K562 (cell line): ENCODE data around the gene OMG. TPM values are rescaled to one million over a fixed set of nuclear protein-coding genes. Genes with fewer than 3 reads are reported as not detected.

Experiments used
- CBFB ChIP-seq: sonication (generic); formaldehyde crosslinking; IDR thresholded peaks from 2 replicates; pipeline ENCODE4 v1.4.0; 2020; ENCODE audit warnings: mild to moderate bottlenecking, missing genetic modification reagents
- CTBP1 ChIP-seq: fragments of 450-650 bp; IDR thresholded peaks from 2 replicates; pipeline ENCODE4 v1.6.1; 2016; ENCODE audit warnings: borderline replicate concordance
- KLF13 ChIP-seq: fragments of 450-650 bp; IDR thresholded peaks from 2 replicates; pipeline ENCODE4 v1.6.1; 2016; ENCODE audit warnings: missing genetic modification characterization, low read depth, mild to moderate bottlenecking, missing compliant biosample characterization, moderate library complexity, borderline replicate concordance
- MAFG ChIP-seq: fragments of 450-650 bp; conservative IDR thresholded peaks from 2 replicates; pipeline ENCODE4 v1.6.1; 2016; ENCODE audit warnings: missing genetic modification characterization, missing compliant biosample characterization
- NCOR1 ChIP-seq: fragments of 450-650 bp; IDR thresholded peaks from 2 replicates; pipeline ENCODE4 v1.6.1; 2016; ENCODE audit warnings: mild to moderate bottlenecking, moderate library complexity
- PRMT5 ChIP-seq: sonication (generic); formaldehyde crosslinking; IDR thresholded peaks from 2 replicates; pipeline ENCODE4 v1.5.0; 2020; ENCODE audit warnings: missing genetic modification reagents
- TEAD4 ChIP-seq, 2 experiments: sonication (generic) in 1 of 2; formaldehyde crosslinking in 1 of 2; IDR thresholded peaks; 2 replicates each; pipeline versions ENCODE4 v1.6.1 to v1.8.0; 2012 to 2022; ENCODE audit warnings: borderline replicate concordance in 1 of 2, inconsistent platforms in 1 of 2, low read length in 1 of 2, mild to moderate bottlenecking in 1 of 2, missing genetic modification reagents in 1 of 2
- ZEB2 ChIP-seq: fragments of 450-650 bp; IDR thresholded peaks from 2 replicates; pipeline ENCODE4 v1.6.1; 2016
- ZNF76 ChIP-seq: fragments of 250-450 bp; sonication (Bioruptor Pico); IDR thresholded peaks from 2 replicates; pipeline ENCODE4 v1.4.0; 2020; ENCODE audit warnings: mild to moderate bottlenecking, moderate library complexity, borderline replicate concordance
- polyA plus RNA-seq, 8 experiments: library from polyadenylated mRNA; depleted of rRNA in 4 of 8; stranded (reverse) in 5 of 8; unstranded in 3 of 8; fragments of >200 nt; fragmentation: Nextera tagmentation in 2 of 8; fragmentation: Illumina TruSeq in 1 of 8; extraction: Ambion mirVana in 2 of 8; extraction: Trizol in 1 of 8; gene quantifications; 2 replicates each; pipeline versions ENCODE4 v1.2.1 to v1.2.3, GENCODE V29; 2011 to 2014; ENCODE audit warnings: inconsistent platforms in 1 of 8, missing spikeins in 1 of 8
- total RNA-seq, 7 experiments: library from RNA; depleted of rRNA in 6 of 7; stranded (reverse); fragments of >200 nt in 6 of 7; fragmentation: Illumina TruSeq in 2 of 7; extraction: Trizol in 2 of 7; gene quantifications; 2 replicates each; pipeline versions ENCODE4 v1.2.1 to v1.2.3, GENCODE V29; 2011 to 2021; ENCODE audit warnings: low replicate concordance in 1 of 7
- TF ChIP-seq, protein P1 (sequence below): fragments of 200-800 bp; sonication (Bioruptor generic); IDR thresholded peaks from 2 replicates; pipeline ENCODE4 v1.6.1; 2016; ENCODE audit warnings: missing genetic modification characterization, missing compliant biosample characterization
- TF ChIP-seq, protein P2 (sequence below): fragments of 450-650 bp; IDR thresholded peaks from 2 replicates; pipeline ENCODE4 v1.6.1; 2017; ENCODE audit warnings: antibody characterized with exemption, mild to moderate bottlenecking
- TF ChIP-seq, protein P3 (sequence below): fragments of 450-650 bp; formaldehyde crosslinking; conservative IDR thresholded peaks from 2 replicates; pipeline ENCODE4 v1.4.0; 2022; ENCODE audit warnings: mild to moderate bottlenecking, missing genetic modification characterization
- TF ChIP-seq, protein P4 (sequence below), 2 experiments: fragments of 450-650 bp in 1 of 2; sonication (generic) in 1 of 2; formaldehyde crosslinking in 1 of 2; IDR thresholded peaks in 1 of 2; conservative IDR thresholded peaks in 1 of 2; 2 replicates each; pipeline versions ENCODE4 v1.6.1 to v1.8.1; 2016 to 2023; ENCODE audit warnings: mild to moderate bottlenecking in 2 of 2, moderate library complexity in 2 of 2, inconsistent platforms in 1 of 2, missing genetic modification reagents in 1 of 2

The OMG gene
- total and polyA plus RNA-seq, 9 of the 15 experiments (the other 6 are each of a cell fraction or from before 2014, with no cell fraction given): 0.41 TPM; not detected in 8

DNA sequence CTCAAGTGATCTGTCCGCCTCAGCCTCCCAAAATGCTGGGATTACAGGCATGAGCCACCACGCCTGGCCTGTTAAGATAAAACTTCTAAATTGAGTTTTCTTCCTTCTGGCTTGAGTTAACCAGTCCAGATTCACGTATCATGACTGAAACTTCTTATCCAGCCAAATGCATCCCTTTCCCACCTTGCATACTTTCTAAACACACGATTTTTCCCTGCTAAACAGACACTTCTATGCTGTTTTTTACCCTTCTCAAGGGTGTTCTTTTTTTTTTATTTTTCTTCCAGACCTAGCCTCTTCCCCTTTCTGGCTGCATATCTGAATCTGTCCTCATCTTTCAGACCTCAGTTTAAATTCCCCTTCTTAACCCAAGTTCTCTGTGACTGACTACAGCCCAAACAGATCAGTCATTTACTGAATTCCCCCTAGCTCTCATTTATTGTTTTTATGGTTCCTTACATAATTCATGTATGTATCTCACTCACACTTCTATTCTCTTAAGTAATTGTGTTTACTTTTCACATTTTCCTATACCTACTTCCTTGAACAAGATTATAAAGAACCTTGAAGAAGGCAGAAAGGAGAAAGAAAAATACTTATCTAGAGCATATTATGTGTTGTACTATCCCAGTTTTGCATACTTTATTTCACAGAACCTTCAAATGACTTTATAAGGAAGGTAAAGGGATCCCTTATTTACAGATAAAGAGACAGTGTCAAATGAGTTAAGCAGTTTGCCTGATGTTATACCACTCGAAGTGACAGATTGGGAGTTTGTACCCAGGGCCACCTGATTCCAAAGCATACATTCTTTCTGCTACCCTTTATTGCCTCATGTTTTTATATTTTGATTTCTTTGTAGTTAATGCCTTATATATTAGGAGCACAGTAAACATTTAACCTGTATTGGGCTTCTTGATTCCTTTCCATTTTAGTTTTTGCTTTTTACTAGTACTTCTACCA lies 11.6 kb upstream of the OMG start (continued):
- TF ChIP-seq, protein P1, sequence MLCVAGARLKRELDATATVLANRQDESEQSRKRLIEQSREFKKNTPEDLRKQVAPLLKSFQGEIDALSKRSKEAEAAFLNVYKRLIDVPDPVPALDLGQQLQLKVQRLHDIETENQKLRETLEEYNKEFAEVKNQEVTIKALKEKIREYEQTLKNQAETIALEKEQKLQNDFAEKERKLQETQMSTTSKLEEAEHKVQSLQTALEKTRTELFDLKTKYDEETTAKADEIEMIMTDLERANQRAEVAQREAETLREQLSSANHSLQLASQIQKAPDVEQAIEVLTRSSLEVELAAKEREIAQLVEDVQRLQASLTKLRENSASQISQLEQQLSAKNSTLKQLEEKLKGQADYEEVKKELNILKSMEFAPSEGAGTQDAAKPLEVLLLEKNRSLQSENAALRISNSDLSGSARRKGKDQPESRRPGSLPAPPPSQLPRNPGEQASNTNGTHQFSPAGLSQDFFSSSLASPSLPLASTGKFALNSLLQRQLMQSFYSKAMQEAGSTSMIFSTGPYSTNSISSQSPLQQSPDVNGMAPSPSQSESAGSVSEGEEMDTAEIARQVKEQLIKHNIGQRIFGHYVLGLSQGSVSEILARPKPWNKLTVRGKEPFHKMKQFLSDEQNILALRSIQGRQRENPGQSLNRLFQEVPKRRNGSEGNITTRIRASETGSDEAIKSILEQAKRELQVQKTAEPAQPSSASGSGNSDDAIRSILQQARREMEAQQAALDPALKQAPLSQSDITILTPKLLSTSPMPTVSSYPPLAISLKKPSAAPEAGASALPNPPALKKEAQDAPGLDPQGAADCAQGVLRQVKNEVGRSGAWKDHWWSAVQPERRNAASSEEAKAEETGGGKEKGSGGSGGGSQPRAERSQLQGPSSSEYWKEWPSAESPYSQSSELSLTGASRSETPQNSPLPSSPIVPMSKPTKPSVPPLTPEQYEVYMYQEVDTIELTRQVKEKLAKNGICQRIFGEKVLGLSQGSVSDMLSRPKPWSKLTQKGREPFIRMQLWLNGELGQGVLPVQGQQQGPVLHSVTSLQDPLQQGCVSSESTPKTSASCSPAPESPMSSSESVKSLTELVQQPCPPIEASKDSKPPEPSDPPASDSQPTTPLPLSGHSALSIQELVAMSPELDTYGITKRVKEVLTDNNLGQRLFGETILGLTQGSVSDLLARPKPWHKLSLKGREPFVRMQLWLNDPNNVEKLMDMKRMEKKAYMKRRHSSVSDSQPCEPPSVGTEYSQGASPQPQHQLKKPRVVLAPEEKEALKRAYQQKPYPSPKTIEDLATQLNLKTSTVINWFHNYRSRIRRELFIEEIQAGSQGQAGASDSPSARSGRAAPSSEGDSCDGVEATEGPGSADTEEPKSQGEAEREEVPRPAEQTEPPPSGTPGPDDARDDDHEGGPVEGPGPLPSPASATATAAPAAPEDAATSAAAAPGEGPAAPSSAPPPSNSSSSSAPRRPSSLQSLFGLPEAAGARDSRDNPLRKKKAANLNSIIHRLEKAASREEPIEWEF: no peak
- TF ChIP-seq TEAD4 (IDR thresholded peaks at IDR 0.05; ENCODE audit: low read length) (peak; percentile 78), TEAD4 (CRISPR knock-in tag; IDR thresholded peaks at IDR 0.05; ENCODE audit: borderline replicate concordance) (no peak), CBFB (CRISPR knock-in tag) (no peak), PRMT5 (CRISPR knock-in tag) (no peak), NCOR1 (peak; percentile 75), CTBP1 (0 out of 2 replicates have a peak, but pooled peaks have one; percentile 16), MAFG (tag) (no peak), KLF13 (no peak), ZNF76 (no peak), ZEB2 (0 out of 2 replicates have a peak, but pooled peaks have one; percentile 40)
- TF ChIP-seq, protein P2, sequence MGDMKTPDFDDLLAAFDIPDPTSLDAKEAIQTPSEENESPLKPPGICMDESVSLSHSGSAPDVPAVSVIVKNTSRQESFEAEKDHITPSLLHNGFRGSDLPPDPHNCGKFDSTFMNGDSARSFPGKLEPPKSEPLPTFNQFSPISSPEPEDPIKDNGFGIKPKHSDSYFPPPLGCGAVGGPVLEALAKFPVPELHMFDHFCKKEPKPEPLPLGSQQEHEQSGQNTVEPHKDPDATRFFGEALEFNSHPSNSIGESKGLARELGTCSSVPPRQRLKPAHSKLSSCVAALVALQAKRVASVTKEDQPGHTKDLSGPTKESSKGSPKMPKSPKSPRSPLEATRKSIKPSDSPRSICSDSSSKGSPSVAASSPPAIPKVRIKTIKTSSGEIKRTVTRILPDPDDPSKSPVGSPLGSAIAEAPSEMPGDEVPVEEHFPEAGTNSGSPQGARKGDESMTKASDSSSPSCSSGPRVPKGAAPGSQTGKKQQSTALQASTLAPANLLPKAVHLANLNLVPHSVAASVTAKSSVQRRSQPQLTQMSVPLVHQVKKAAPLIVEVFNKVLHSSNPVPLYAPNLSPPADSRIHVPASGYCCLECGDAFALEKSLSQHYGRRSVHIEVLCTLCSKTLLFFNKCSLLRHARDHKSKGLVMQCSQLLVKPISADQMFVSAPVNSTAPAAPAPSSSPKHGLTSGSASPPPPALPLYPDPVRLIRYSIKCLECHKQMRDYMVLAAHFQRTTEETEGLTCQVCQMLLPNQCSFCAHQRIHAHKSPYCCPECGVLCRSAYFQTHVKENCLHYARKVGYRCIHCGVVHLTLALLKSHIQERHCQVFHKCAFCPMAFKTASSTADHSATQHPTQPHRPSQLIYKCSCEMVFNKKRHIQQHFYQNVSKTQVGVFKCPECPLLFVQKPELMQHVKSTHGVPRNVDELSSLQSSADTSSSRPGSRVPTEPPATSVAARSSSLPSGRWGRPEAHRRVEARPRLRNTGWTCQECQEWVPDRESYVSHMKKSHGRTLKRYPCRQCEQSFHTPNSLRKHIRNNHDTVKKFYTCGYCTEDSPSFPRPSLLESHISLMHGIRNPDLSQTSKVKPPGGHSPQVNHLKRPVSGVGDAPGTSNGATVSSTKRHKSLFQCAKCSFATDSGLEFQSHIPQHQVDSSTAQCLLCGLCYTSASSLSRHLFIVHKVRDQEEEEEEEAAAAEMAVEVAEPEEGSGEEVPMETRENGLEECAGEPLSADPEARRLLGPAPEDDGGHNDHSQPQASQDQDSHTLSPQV: no peak
- TF ChIP-seq, protein P3, sequence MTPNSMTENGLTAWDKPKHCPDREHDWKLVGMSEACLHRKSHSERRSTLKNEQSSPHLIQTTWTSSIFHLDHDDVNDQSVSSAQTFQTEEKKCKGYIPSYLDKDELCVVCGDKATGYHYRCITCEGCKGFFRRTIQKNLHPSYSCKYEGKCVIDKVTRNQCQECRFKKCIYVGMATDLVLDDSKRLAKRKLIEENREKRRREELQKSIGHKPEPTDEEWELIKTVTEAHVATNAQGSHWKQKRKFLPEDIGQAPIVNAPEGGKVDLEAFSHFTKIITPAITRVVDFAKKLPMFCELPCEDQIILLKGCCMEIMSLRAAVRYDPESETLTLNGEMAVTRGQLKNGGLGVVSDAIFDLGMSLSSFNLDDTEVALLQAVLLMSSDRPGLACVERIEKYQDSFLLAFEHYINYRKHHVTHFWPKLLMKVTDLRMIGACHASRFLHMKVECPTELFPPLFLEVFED (CRISPR knock-in tag): 0 out of 2 replicates have a peak, but pooled peaks have one; percentile 35
- TF ChIP-seq, protein P4, sequence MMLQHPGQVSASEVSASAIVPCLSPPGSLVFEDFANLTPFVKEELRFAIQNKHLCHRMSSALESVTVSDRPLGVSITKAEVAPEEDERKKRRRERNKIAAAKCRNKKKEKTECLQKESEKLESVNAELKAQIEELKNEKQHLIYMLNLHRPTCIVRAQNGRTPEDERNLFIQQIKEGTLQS (IDR thresholded peaks at IDR 0.05): no peak
- TF ChIP-seq, protein P4 (CRISPR knock-in tag; conservative IDR thresholded peaks at IDR 0.05): no peak
